8988T (cell line): ENCODE results near the gene IRGQ.
"Not testable (repeated sequence)": the region's sequence is repeated elsewhere in the genome, so short reads cannot be mapped to it uniquely, and the experiment has no call there.

Experiments
- DNase-seq: peaks from one replicate; pipeline ENCODE4 v3.0.0; 2011

IRGQ gene

GRCh38 chr19:43569657-43570056 is 26.3 kb downstream of the IRGQ start:
- DNase-seq, result no peak

- DNase-seq, result no peak
These were observed 31.1 kb downstream of the IRGQ start for GRCh38 chr19:43564800-43565199.

- DNase-seq, result no peak
These were observed 32.0 kb downstream of the IRGQ start for GRCh38 chr19:43563816-43564457.

GRCh38 chr19:43562698-43563241 is 33.2 kb downstream of the IRGQ start:
- DNase-seq, result no peak

GRCh38 chr19:43562226-43562697 is 33.7 kb downstream of the IRGQ start:
- DNase-seq, result no peak

GRCh38 chr19:43561139-43561970 is 34.6 kb downstream of the IRGQ start:
- DNase-seq, result no peak

- DNase-seq, result no peak
These were observed 35.2 kb downstream of the IRGQ start for GRCh38 chr19:43560687-43561086.

- peak; percentile 64 for DNase-seq
These were observed 40.7 kb downstream of the IRGQ start for GRCh38 chr19:43555185-43555770.

GRCh38 chr19:43554317-43554895 is 41.5 kb downstream of the IRGQ start:
- DNase-seq, result no peak

GRCh38 chr19:43553656-43554055 is 42.3 kb downstream of the IRGQ start:
- DNase-seq, result no peak

GRCh38 chr19:43552616-43553015 is 43.3 kb downstream of the IRGQ start:
- DNase-seq, result no peak

- no peak for DNase-seq
These were observed 43.8 kb downstream of the IRGQ start for GRCh38 chr19:43552198-43552450.

GRCh38 chr19:43551399-43552197 is 44.3 kb downstream of the IRGQ start:
- DNase-seq, result no peak

- no peak for DNase-seq
These were observed 47.2 kb downstream of the IRGQ start for GRCh38 chr19:43548706-43549105.

GRCh38 chr19:43547926-43548325 is 48.0 kb downstream of the IRGQ start:
- not testable (repeated sequence) for DNase-seq

- no peak for DNase-seq
These were observed 49.4 kb downstream of the IRGQ start for GRCh38 chr19:43546581-43546980.

GRCh38 chr19:43545981-43546380 is 50.0 kb downstream of the IRGQ start:
- no peak for DNase-seq

- no peak for DNase-seq
These were observed 50.7 kb downstream of the IRGQ start for GRCh38 chr19:43545276-43545675.

GRCh38 chr19:43544077-43544476 is 51.9 kb downstream of the IRGQ start:
- no peak for DNase-seq

- DNase-seq, result no peak
These were observed 53.8 kb downstream of the IRGQ start for GRCh38 chr19:43541920-43542650.

- no peak for DNase-seq
These were observed 55.6 kb downstream of the IRGQ start for GRCh38 chr19:43540381-43540780.

GRCh38 chr19:43538922-43539321 is 57.0 kb downstream of the IRGQ start:
- no peak for DNase-seq
